NCI-H187 treated with DMSO at 0.1 percent for 48 hours (cell line): ENCODE measurements around the gene KRT33A.
"Not testable (repeated sequence)": the region's sequence is repeated elsewhere in the genome, so short reads cannot be mapped to it uniquely, and the experiment has no call there.

Experiments
- DNase-seq: peaks from one replicate; lab custom pipeline; 2025; lab: John Stamatoyannopoulos, UW

The KRT33A gene

DNA sequence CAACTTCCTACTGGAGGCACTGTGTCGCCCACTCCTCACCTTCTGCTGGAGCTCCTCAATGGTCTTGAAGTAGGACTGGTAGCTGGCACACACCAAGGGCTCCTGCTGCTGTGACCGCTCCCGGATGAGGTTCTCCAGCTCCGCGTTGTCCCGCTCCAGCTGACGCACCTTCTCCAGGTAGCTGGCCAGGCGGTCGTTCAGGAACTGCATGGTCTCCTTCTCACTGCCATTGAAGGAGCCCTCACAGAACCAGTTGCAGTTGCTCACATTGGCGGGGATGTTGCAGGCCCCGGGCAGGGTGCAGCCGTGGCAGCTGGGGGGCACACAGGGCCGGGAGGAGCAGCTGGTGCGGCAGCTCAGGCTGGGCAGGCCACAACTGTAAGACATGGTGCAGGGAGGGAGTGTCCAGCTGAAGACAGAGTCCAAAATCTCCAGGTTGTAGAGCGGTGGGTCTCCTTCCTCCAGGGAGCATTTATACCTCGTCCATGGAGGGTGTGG is at the start of gene KRT33A:
Gene KRT33A, minus strand, starts transcription at position 448 of the 498 bp plus-strand sequence. Its CDS starts 61 bp downstream, at position 387.
- DNase-seq: not testable (repeated sequence)

DNA sequence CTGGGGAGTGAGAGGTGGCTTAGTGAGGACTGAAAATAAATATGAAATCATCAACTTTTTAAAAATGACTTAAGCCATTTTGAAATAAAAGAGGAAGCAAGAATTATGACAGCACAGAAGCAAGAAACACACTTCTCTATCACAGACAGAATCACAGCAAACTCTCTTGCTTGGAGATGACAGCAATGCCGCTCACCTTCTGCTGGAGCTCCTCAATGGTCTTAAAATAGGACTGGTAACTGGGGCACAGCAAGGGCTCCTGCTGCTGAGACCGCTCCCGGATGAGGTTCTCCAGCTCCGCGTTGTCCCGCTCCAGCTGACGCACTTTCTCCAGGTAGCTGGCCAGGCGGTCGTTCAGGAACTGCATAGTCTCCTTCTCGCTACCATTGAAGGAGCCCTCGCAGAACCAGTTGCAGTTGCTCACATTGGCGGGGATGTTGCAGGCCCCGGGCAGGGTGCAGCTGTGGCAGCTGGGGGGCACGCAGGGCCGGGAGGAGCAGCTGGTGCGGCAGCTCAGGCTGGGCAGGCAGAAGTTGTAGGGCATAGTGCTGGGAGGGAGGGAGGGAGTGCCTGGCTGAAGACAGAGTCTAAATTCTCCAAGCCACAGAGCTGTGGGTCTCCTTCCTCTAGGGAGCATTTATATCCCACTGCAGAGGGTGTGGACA is 46.5 kb upstream of the KRT33A start, which contains the start of gene KRT31:
Gene KRT31, minus strand, starts transcription at position 613 of the 665 bp plus-strand sequence. Its CDS starts 69 bp downstream, at position 544.
- no peak for DNase-seq

DNA sequence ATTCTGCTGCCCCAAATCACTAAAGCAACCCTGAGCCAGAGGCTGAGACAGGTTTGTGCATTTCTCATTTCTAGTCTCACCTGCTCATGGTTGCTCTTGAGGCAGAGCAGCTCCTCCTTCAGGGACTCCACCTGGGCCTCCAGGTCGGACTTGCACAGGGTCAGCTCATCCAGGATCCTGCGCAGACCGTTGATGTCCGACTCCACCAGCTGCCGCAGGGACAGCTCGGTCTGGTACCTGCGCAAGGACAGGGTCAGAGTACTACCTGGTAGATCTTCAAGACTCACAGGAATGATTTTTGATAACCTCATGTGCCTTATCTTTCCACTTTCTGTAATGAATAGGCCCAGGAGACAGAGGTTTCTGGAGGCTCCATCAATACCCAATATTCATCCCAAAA is 45.7 kb upstream of the KRT33A start:
- DNase-seq: no peak

DNA sequence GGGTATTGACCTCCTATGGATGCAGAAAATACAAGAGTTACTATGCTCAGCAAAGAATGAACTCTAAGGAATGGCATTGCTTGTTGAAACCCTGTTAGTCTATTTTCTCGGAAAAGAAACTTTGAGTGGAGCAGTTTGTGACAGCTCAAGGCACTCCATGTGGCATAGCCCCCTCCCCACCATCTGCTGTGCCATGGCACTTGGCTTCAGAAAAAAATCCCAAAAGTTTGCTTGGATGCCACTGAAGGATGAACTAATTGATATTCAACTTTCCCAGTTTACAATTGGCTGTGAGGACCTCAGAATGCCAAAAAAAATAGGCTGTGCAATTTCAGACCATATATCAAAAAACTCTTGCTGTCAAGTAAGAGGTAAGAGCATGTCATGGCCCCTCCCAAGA is 45.0 kb upstream of the KRT33A start:
- no peak for DNase-seq

DNA sequence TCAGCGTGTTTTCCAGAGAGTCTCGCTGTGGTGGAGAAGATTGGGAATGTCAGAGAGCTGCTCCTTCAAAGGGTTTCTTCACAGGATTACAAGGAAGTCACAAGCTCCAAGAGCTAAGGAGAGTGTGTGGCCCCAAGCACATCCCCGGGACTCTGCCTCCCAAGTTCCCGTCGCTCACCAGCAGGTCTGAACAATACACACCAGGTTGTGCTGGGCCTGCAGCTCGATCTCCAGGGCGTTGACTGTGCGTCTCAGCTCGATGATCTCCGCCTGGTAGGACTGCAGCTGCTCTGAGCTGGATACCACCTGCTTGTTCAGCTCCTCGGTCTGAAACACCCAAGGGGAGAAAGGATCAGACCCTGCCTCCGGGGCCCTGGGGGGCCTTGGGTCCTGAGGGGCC is 44.4 kb upstream of the KRT33A start:
- DNase-seq: not testable (repeated sequence)

DNA sequence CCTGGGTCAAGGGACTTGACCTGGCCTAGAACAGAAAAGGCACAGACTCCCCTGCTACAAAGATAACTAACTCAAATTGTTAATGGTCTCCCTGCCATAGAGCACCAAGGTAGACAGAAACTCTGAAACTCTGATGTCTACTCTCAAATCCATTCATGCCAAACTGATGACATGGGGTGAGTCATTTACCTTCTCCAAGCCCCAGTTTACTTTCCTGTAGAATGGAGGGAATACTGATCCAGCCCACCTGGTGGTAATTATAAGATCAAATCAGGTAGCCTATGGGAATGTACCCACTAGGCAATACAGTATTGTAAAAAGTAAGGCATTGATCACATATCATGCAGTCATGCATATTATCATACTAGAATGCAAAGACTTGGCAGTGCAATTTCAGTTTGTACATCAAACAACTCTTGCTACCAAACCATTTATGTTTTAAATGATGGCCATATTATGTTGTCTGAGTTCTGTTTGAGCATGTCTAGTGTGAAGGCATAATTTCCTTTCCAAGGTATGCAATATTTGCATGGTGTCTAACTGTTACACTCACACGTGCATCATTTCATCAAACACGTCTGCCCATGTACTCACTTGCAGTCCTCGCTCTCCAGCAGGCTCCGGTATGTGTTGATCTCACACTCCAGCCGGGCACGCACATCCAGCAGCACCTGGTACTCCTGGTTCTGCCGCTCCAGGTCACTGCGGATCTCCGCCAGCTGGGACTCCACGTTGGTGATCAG is 43.8 kb upstream of the KRT33A start:
- no peak for DNase-seq

DNA sequence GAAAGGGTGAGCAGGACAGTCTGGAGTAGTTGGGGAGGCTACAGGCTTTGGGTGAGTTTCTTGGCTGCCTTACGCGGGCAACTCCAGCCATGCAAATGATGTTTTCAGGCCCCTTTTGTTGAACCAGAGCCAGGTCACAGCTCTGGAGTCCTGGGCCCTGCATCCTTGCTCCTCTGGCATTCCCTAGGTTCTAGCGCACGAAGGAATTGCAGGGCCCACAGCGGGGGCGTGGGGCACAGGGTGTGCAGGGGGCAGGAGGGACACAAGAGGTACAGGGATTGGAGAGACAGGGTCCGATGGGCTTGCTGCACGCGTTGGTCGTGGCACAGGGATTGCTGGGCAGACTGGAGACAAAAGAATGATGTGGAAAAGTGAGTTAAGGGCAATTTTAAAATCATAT is 43.2 kb upstream of the KRT33A start:
- no peak for DNase-seq

DNA sequence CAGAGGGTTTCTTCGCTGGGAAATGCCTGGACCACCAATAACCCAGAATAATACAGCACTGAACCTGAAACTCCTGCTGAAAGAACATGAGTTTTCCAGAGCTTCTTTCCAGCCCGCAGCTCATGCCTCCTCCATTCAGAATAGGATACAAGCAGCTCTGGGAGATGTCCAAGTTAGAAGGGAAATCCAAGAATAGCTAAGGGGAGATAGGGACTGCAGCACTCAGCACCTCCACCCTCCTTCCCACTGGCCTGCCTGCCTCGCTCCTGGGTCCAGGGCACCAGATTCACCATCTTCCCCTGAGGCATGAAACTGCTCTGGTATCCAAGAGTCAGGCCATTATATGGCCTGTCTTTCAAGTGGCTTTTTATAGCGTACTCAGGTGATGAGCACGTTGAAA is 42.7 kb upstream of the KRT33A start:
- DNase-seq: no peak

DNA sequence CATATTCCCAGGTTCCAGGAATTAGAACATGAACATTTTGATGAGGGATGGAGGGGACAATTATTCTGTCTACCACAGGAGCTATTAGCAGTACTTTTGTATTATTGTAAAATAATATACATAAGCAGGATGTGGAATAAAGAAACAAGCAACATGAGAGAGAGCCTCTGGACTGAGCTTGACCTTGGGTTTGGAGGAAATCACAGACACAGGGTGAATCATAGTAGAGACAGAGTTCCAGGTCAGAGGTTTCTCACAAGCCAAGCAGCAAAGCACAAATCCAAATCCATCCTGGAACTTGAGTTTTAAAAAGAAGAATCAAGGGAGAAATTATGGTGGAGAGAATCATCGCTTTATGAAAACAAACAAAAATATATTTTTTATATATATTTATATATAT is 41.6 kb upstream of the KRT33A start:
- DNase-seq: no peak

DNA sequence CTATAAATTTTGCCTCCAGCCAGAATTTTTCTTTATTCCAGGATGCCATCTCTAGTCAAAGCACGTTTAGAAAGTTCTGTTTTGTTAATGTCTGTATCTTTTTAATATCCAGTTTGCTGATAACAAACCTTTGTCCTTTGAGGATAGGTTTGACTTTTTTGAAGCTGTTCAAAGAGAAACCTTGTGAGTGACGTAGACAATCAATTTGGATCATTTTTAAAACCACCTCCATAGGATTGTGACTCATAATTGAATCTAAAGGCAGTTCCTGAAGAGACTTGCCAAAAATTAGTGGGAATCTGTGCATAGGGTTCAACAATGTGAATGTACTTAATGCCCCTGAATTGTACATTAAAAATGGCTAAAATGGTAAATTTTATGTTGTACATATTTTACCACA is 40.9 kb upstream of the KRT33A start:
- no peak for DNase-seq

DNA sequence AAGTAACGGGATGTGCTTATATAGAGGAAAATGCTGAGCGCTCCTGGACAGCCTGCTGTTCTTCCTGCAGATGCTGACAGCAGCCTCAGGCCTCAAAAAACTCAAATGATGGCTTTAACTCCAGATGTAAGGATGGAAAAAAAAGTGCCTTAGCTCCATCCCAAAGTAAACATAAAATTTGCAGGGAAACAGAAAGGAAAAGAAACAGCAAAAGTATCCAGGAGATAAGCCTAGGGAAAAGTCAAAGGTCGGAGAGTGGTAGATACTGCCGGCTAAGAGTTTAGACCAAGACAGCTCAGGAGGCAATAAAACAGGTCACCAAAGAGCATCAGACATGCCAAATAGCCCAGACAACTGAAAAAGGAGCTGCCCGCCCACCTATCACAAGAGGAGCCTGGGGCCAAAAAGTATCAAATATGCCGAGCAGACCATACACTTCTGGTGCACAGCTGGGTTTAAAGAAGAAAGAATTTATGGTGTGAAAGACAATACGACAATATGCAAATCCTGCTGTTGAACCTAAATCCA is 39.8 kb upstream of the KRT33A start:
- no peak for DNase-seq

DNA sequence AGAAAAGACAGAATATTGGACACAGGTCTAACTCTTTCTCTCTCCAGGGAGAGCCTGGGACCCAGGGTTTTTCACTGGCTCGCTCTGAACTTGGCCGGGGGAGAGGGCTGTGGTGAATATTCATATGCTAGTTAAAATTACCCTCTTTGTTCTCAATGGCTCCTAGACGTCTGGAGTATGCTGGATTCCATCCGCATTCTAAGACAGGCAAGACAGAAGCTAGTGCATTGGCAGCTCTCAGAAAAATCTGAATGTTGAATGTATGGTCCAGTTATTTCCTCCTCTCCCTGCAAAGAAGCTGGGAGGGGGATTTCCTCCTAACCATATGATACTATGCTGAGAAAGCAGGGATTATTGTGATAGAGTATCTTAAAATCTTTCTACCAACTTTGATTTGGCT is 37.0 kb upstream of the KRT33A start:
- DNase-seq: no peak

DNA sequence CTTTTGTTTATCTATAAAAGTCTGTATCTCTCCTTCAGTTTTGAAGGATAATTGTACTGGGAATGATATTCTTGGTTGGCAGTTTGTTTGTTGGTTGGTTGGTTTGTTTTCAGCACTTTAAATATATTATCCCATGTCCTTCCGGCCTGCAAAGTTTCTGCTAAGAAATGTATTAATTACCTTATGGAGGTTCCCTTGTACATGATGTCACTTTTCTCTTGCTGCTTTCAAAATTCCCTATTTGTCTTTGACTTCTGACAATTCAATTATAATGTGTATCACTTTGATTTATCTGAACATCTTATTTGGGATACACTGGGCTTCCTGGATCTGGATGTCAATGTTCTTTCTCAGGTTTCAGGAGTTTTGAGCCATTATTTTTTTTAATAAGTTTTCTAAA is 35.6 kb upstream of the KRT33A start:
- DNase-seq: no peak

DNA sequence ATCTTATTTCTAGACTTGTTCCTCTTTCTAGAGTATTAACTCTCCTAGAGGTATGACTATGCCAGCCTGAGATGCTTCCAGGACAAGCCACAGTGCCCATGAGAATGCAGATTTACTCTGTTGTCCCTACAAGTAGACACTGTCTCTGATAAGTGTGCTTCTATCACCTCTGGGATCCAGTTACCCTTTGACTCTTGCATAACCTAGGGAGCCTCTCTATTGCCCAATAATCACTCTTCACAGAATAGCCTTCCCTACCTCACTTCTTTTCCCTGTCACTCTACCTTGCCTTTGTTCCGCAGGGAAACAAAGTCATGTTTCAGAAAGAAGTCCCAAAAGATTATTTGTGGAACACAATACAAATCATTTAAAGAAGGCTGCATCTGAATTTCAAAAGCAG is 33.1 kb upstream of the KRT33A start:
- no peak for DNase-seq

DNA sequence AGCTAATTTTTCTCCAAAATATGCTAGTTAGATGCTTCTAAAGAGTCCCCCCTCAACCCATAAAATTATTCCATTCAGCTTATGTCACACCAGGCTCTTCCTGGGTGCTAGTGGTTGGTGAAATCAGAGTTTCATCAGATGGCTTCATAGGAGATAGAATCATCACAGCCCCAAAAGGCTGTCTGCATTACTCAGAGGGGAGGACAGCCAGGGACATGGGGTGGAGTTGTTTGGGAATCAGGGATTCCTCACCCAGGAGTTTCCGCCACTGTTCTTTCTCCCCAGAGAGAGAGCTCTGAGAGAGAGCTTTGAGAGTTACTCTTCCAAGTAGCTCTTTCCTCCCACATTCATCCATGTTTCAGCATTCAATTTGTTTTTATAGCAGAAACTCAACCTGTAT is 31.8 kb upstream of the KRT33A start:
- DNase-seq: no peak

DNA sequence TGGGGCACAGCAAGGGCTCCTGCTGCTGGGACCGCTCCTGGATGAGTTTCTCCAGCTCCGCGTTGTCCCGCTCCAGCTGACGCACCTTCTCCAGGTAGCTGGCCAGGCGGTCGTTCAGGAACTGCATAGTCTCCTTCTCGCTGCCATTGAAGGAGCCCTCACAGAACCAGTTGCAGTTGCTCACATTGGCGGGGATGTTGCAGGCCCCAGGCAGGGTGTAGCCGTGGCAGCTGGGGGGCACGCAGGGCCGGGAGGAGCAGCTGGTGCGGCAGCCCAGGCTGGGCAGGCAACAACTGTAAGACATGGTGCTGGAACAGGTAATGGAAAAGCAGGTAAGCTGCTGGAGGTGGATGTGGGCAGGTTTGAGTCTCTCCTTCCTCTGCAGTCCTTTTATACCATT is 31.3 kb upstream of the KRT33A start, which contains the start of gene KRT34:
Gene KRT34, minus strand, starts transcription at position 364 of the 400 bp plus-strand sequence. Its CDS starts 60 bp downstream, at position 304.
- DNase-seq: not testable (repeated sequence)

DNA sequence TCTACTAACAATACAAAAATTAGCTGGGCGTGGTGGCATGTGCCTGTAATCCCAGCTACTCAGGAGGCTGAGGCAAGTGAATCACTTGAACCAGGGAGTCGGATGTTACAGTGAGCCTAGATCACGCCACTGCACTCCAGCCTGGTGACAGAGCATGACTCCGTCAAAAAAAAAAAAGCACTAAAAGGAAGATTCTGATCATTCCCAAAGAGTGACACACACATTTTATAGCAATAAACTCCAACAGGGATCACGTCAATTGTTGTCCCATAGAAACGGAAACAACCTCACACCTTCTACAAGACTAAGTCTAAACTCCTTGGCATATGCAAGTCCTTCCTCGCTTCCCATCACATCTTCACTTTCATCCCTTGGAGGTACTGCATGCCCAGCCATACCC is 29.5 kb upstream of the KRT33A start:
- DNase-seq: not testable (repeated sequence)

DNA sequence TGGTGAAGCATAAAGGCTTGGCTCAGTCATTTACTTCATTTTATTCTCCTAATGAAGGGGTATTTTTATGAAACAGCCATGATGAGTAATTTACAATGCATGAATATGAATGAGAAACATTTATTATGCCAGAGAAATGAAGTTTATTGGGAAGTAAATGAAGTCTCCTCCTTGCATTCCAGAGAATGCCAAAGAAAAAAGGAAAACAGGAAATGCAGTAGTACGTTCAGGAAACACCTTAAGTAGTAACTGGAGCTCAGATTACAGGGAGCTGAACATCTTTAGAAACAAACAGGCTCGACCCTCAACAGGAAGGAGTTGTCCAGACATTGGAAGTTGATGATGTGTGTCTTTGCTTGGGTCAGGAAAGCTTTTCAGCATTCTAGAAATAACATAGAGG is 26.9 kb upstream of the KRT33A start:
- no peak for DNase-seq

DNA sequence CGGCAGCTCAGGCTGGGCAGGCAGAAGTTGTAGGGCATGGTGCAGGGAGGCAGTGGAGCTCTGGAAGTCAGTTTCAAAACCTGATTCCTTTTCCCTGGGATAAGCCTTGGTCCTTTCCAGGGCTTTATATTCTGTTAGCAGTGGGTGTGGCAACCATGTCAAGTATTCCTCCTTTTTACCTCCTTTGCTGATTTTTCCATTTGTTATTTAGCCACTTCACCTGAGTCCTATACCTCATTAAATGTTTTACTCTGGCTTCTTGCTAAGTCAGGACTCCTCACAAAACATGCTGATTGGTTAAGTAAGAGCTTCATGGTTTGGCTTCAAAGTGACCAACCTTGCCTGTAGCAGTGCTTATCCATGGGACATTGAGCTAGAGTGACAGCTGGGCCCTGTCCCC is 19.1 kb upstream of the KRT33A start, which contains the start of gene KRT33B:
Gene KRT33B, minus strand, starts transcription at position 101 of the 400 bp plus-strand sequence. Its CDS starts 63 bp downstream, at position 38.
- DNase-seq: no peak

DNA sequence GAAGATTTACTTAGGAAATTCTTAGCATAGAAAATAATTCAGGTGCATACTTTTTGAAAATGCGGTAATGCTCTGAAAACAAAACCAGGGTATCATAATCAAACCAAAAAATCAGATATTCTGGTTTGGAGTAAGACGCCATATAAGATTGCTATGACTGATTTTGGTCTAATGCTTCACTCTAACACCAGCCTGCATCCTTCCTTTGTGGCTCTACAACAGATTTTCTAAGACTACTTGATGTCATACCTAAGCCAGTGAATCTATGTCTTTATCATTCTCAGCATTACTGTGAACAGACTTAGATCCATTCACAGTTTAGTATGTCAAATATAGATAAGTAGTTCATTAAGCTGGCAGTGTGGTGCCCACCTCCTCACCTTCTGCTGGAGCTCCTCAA is 18.4 kb upstream of the KRT33A start:
- DNase-seq: no peak

DNA sequence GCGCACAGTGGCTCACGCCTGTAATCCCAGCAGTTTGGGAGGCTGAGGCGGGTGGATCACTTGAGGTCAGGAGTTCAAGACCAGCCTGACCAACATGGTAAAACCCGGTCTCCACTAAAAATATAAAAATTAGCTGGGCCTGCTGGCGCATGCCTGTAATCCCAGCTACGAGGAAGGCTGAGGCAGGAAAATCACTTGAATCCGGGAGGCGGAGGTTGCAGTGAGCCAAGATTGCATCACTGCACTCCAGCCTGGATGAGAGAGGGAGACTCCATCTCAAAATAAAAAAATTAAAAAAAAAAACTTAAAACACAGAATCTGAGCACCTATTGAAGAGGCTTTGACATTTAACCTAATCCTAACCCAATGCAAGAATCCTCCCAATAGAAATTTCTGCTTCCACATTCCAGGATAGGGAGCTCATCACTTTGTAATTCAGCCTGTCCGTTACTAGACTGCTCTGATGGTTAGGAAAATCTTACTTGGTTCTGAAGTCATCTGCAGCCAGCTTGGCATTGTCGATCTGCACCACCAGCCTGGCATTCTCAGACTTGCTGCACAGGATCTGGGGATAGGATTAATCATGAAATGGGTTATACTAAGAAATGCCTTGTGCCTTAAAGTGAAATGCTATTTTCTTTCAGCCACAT is 16.9 kb upstream of the KRT33A start:
- no peak for DNase-seq

DNA sequence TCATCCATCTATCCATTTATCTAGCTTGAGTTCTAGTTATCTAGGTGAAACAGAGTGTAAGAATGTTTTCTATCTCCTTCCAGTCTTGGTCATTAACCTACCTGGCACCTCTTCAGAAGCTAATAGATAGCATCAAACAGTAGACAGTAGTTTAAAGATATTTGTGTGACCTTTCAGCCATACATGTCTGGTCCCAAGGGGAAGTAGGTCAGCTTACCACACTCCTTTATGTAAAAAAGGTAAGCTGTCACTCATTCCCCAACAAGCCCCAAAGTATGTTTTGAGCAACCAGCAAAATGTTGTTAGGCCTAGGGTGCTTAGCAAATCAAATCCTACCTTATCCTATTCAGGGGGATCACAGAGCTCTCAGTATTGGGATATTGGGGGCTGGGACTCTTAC is 15.4 kb upstream of the KRT33A start:
- no peak for DNase-seq
